SH-SY5Y (cell line): ENCODE data around the gene UGT2B17.

Experiments used
- GATA2 ChIP-seq: IDR thresholded peaks from 2 replicates; pipeline ENCODE4 v1.6.1; 2011; ENCODE audit warnings: mild to moderate bottlenecking, low read depth, low read length
- GATA3 ChIP-seq: IDR thresholded peaks from 2 replicates; pipeline ENCODE4 v1.6.1; 2011; ENCODE audit warnings: low read depth, mild to moderate bottlenecking, low read length, moderate library complexity

DNA sequence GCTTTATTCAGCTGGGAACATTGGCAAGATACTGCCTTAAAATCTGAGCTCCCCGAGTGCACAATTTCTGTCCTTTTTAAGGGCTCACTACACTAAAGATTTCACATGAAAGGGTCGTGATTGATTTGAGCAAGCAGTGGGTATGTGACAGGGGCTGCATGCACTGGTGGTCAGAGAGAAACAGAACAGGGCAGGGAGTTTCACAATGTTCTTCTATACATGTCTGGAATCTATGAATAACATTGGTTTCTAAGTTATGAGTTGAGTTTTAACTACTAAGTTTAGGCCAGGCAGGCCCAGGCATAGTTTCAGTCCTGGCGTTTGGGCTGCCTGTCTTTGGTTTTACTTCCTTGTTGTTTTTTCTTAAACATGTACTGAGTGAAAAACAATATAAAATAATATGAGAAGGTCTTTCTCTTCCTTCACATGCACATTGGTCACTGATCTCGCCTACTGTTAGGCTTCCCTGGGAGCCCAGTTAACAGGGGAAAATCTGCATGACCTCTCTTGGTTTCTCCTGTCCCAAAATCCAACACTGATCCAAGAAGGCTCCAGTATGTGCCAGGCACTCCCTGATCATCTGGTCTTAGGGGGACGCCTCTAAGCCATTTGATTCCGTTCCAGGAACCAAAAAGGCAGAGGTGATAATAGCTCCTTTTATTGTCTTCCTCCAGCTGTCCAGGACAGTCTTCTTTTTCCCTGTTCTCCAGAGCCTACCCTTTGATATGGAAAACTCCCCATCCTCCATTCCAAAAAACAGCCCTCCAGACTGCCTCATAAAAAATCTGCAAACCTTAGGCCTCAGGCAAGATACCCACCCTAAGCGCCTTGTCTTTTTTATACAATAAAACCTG lies at the start of gene UGT2B17:
- TF ChIP-seq GATA2 (no peak), GATA3 (no peak)
